Testis (tissue), 2 donors: ENCODE results near the gene GZF1.

ENCODE experiments used
- CTCF ChIP-seq, 3 experiments: fragments of 450-650 bp in 2 of 3; fragments of 200-600 bp in 1 of 3; sonication (generic) in 1 of 3; IDR thresholded peaks; one replicate each; pipeline ENCODE4 v1.5.1; 2016 to 2019; ENCODE audit warnings: antibody characterized with exemption in 3 of 3, mild to moderate bottlenecking in 2 of 3, moderate library complexity in 1 of 3
- POLR2A ChIP-seq: fragments of 450-650 bp; IDR thresholded peaks from one replicate; pipeline ENCODE4 v1.6.1; 2017; ENCODE audit warnings: antibody characterized with exemption, mild to moderate bottlenecking, moderate library complexity

GRCh38 chr20:23362392-23363256 is 642 bp downstream of the GZF1 start:
- no peak for TF ChIP-seq CTCF (IDR thresholded peaks at IDR 0.05)
- no peak for TF ChIP-seq POLR2A
